GM12874 (cell line): ENCODE measurements around the gene FAM9C.

ENCODE experiments used
- CTCF ChIP-seq: IDR thresholded peaks from 2 replicates; pipeline ENCODE4 v1.5.1; 2011; ENCODE audit warnings: low read depth, mild to moderate bottlenecking, control low read depth, low read length, moderate library complexity; ENCODE audit not compliant: insufficient read depth

FAM9C gene

GRCh38 chrX:13087322-13088155 is 43.1 kb upstream of the FAM9C start:
- TF ChIP-seq CTCF: no peak

- TF ChIP-seq CTCF: no peak
Measured at GRCh38 chrX:13086076-13086475, 41.7 kb upstream of the FAM9C start.

- no peak for TF ChIP-seq CTCF
Measured at GRCh38 chrX:13085526-13085925, 41.1 kb upstream of the FAM9C start.

GRCh38 chrX:13084611-13085010 is 40.2 kb upstream of the FAM9C start:
- no peak for TF ChIP-seq CTCF

GRCh38 chrX:13082206-13083065 is 38.0 kb upstream of the FAM9C start:
- TF ChIP-seq CTCF: no peak

- TF ChIP-seq CTCF: no peak
Measured at GRCh38 chrX:13081395-13082205, 37.2 kb upstream of the FAM9C start.
